WTC11 (cell line): ENCODE data around the gene NFATC2. TPM values are rescaled to one million over a fixed set of nuclear protein-coding genes. Genes with fewer than 3 reads are reported as not detected.

ENCODE experiments used
- ATAC-seq: fragments of 200-7000 bp; cut with Tn5 transposase; 2 replicates; pipeline ENCODE4 v1.10.0; 2021; ENCODE audit warnings: mild to moderate bottlenecking, moderate library complexity
- CTCF ChIA-PET: fragments of 300-600 bp; sonication (Branson Sonifier 250); formaldehyde crosslinking; loops from one replicate; lab custom pipeline; 2021; ENCODE audit warnings: antibody characterized with exemption; lab: Charles Lee
- POLR2A ChIA-PET: fragments of 350-600 bp; sonication (Branson Sonifier 250); formaldehyde crosslinking; loops from one replicate; lab custom pipeline; 2021; ENCODE audit warnings: antibody characterized with exemption; lab: Charles Lee
- DNase-seq: peaks from one replicate; pipeline ENCODE4 v3.0.0; 2021; ENCODE audit warnings: low spot score
- H3K27ac Mint-ChIP-seq: 2 replicates; pipeline ENCODE4 v1.8.0; 2021; ENCODE audit warnings: mixed read lengths
- H3K27me3 Mint-ChIP-seq: 2 replicates; pipeline ENCODE4 v1.8.0; 2021; ENCODE audit warnings: low read depth, mild to moderate bottlenecking, moderate library complexity, mixed read lengths
- H3K36me3 Mint-ChIP-seq: 2 replicates; pipeline ENCODE4 v1.8.0; 2021; ENCODE audit warnings: mixed read lengths
- H3K4me1 Mint-ChIP-seq: 2 replicates; pipeline ENCODE4 v1.8.0; 2022; ENCODE audit warnings: mixed read lengths
- H3K4me3 Mint-ChIP-seq: 2 replicates; pipeline ENCODE4 v1.8.0; 2021; ENCODE audit warnings: mild to moderate bottlenecking, moderate library complexity, mixed read lengths
- H3K9me3 Mint-ChIP-seq: 2 replicates; pipeline ENCODE4 v1.8.0; 2021; ENCODE audit warnings: mixed read lengths
- ATF1 ChIP-seq: sonication (generic); formaldehyde crosslinking; IDR thresholded peaks from 2 replicates; pipeline ENCODE4 v1.8.1; 2023; ENCODE audit warnings: mild to moderate bottlenecking, moderate library complexity, missing genetic modification reagents
- FOXP1 ChIP-seq: sonication (generic); formaldehyde crosslinking; IDR thresholded peaks from 2 replicates; pipeline ENCODE4 v1.8.0; 2022; ENCODE audit warnings: missing genetic modification reagents, mild to moderate bottlenecking, moderate library complexity, borderline replicate concordance
- HMGA2 ChIP-seq: fragments of 250-450 bp; sonication (Bioruptor Pico); IDR thresholded peaks from 2 replicates; pipeline ENCODE4 v1.4.0; 2021; ENCODE audit warnings: mild to moderate bottlenecking, moderate library complexity
- KAT7 ChIP-seq: sonication (generic); formaldehyde crosslinking; IDR thresholded peaks from 2 replicates; pipeline ENCODE4 v1.8.1; 2023; ENCODE audit warnings: missing genetic modification reagents, mild to moderate bottlenecking, borderline replicate concordance
- MYBL2 ChIP-seq: sonication (generic); formaldehyde crosslinking; IDR thresholded peaks from 2 replicates; pipeline ENCODE4 v1.8.1; 2023; ENCODE audit warnings: mild to moderate bottlenecking, moderate library complexity, missing genetic modification reagents
- RELA ChIP-seq: sonication (generic); formaldehyde crosslinking; IDR thresholded peaks from 2 replicates; pipeline ENCODE4 v1.8.1; 2022; ENCODE audit warnings: missing genetic modification reagents, mild to moderate bottlenecking, borderline replicate concordance
- SMAD3 ChIP-seq: sonication (generic); formaldehyde crosslinking; IDR thresholded peaks from 2 replicates; pipeline ENCODE4 v1.8.0; 2022; ENCODE audit warnings: missing genetic modification reagents, mild to moderate bottlenecking, borderline replicate concordance
- ZNF317 ChIP-seq: sonication (generic); formaldehyde crosslinking; IDR thresholded peaks from 2 replicates; pipeline ENCODE4 v1.8.1; 2023; ENCODE audit warnings: low read depth, mild to moderate bottlenecking, moderate library complexity, missing genetic modification reagents, borderline replicate concordance
- ZNF396 ChIP-seq: fragments of 250-450 bp; sonication (Bioruptor Pico); IDR thresholded peaks from 2 replicates; pipeline ENCODE4 v1.8.0; 2021; ENCODE audit warnings: mild to moderate bottlenecking, moderate library complexity, borderline replicate concordance
- ZNF416 ChIP-seq: fragments of 250-450 bp; sonication (Bioruptor Pico); IDR thresholded peaks from 2 replicates; pipeline ENCODE4 v1.9.0; 2021; ENCODE audit warnings: mild to moderate bottlenecking, inconsistent platforms
- total RNA-seq: library from RNA; stranded (reverse); gene quantifications from 3 replicates; pipeline ENCODE4 v1.2.3, GENCODE V29; 2021
- TF ChIP-seq, protein P1 (sequence below): sonication (generic); formaldehyde crosslinking; IDR thresholded peaks from 2 replicates; pipeline ENCODE4 v1.8.0; 2023; ENCODE audit warnings: missing genetic modification reagents, mild to moderate bottlenecking, borderline replicate concordance
- TF ChIP-seq, protein P2 (sequence below): sonication (generic); formaldehyde crosslinking; IDR thresholded peaks from 2 replicates; pipeline ENCODE4 v1.8.0; 2023; ENCODE audit warnings: missing genetic modification reagents
- TF ChIP-seq, protein P3 (sequence below): sonication (generic); formaldehyde crosslinking; conservative IDR thresholded peaks from 2 replicates; pipeline ENCODE4 v1.8.1; 2023; ENCODE audit warnings: mild to moderate bottlenecking, low read depth, missing genetic modification reagents, moderate library complexity
- TF ChIP-seq, protein P4 (sequence below): sonication (generic); formaldehyde crosslinking; IDR thresholded peaks from 2 replicates; pipeline ENCODE4 v1.8.1; 2023; ENCODE audit warnings: mild to moderate bottlenecking, missing genetic modification reagents
- TF ChIP-seq, protein P5 (sequence below): sonication (generic); formaldehyde crosslinking; IDR thresholded peaks from 2 replicates; pipeline ENCODE4 v1.8.1; 2022; ENCODE audit warnings: mild to moderate bottlenecking, missing genetic modification reagents, moderate library complexity, borderline replicate concordance

The NFATC2 gene
- total RNA-seq, 1 experiment from 2014 or later, result 1.7 TPM

DNA sequence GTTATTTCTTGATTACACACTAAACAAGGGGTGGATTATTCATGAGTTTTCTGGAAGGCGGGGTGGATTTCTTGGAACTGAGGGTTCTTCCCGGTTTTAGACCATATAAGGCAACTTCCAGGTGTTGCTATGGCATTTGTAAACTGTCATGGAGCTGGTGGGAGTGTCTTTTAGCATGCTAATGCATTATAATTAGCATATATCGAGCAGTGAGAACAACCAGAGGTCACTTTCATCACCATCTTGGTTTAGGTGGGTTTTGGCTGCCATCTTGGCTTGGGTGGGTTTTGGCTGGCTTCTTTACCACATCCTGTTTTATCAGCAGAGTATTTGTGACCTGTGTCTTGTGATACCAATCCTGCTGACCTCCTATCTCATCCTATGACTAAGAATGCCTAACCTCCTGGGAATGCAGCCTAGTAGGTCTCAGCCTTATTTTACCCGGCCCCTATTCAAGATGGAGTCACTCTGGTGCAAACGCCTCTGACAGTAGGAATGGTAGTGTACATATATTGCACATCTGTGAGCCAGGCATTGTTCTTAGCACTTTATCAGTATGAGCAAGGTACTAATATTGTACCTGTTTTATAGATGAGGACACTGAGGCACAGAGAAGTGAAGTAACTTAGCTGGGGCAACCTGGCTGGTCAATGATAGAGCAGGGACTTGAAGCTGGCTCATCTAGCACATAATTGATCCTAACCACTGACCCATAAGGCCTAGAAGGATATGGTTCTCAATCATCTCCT lies 203.7 kb downstream of the NFATC2 start:
- POLR2A ChIA-PET, result no interaction called here
- TF ChIP-seq MYBL2 (CRISPR knock-in tag) (no peak), KAT7 (no peak), RELA (CRISPR knock-in tag) (no peak), FOXP1 (CRISPR knock-in tag) (no peak), ZNF416 (no peak), HMGA2 (CRISPR knock-in tag) (no peak), ATF1 (CRISPR knock-in tag) (no peak), SMAD3 (CRISPR knock-in tag) (no peak), ZNF317 (CRISPR knock-in tag) (no peak), ZNF396 (CRISPR knock-in tag) (no peak)
- TF ChIP-seq, protein P1, sequence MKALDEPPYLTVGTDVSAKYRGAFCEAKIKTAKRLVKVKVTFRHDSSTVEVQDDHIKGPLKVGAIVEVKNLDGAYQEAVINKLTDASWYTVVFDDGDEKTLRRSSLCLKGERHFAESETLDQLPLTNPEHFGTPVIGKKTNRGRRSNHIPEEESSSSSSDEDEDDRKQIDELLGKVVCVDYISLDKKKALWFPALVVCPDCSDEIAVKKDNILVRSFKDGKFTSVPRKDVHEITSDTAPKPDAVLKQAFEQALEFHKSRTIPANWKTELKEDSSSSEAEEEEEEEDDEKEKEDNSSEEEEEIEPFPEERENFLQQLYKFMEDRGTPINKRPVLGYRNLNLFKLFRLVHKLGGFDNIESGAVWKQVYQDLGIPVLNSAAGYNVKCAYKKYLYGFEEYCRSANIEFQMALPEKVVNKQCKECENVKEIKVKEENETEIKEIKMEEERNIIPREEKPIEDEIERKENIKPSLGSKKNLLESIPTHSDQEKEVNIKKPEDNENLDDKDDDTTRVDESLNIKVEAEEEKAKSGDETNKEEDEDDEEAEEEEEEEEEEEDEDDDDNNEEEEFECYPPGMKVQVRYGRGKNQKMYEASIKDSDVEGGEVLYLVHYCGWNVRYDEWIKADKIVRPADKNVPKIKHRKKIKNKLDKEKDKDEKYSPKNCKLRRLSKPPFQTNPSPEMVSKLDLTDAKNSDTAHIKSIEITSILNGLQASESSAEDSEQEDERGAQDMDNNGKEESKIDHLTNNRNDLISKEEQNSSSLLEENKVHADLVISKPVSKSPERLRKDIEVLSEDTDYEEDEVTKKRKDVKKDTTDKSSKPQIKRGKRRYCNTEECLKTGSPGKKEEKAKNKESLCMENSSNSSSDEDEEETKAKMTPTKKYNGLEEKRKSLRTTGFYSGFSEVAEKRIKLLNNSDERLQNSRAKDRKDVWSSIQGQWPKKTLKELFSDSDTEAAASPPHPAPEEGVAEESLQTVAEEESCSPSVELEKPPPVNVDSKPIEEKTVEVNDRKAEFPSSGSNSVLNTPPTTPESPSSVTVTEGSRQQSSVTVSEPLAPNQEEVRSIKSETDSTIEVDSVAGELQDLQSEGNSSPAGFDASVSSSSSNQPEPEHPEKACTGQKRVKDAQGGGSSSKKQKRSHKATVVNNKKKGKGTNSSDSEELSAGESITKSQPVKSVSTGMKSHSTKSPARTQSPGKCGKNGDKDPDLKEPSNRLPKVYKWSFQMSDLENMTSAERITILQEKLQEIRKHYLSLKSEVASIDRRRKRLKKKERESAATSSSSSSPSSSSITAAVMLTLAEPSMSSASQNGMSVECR (CRISPR knock-in tag), result no peak
- TF ChIP-seq, protein P2, sequence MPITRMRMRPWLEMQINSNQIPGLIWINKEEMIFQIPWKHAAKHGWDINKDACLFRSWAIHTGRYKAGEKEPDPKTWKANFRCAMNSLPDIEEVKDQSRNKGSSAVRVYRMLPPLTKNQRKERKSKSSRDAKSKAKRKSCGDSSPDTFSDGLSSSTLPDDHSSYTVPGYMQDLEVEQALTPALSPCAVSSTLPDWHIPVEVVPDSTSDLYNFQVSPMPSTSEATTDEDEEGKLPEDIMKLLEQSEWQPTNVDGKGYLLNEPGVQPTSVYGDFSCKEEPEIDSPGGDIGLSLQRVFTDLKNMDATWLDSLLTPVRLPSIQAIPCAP (CRISPR knock-in tag), result no peak
- TF ChIP-seq, protein P3, sequence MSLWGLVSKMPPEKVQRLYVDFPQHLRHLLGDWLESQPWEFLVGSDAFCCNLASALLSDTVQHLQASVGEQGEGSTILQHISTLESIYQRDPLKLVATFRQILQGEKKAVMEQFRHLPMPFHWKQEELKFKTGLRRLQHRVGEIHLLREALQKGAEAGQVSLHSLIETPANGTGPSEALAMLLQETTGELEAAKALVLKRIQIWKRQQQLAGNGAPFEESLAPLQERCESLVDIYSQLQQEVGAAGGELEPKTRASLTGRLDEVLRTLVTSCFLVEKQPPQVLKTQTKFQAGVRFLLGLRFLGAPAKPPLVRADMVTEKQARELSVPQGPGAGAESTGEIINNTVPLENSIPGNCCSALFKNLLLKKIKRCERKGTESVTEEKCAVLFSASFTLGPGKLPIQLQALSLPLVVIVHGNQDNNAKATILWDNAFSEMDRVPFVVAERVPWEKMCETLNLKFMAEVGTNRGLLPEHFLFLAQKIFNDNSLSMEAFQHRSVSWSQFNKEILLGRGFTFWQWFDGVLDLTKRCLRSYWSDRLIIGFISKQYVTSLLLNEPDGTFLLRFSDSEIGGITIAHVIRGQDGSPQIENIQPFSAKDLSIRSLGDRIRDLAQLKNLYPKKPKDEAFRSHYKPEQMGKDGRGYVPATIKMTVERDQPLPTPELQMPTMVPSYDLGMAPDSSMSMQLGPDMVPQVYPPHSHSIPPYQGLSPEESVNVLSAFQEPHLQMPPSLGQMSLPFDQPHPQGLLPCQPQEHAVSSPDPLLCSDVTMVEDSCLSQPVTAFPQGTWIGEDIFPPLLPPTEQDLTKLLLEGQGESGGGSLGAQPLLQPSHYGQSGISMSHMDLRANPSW (CRISPR knock-in tag), result no peak
- TF ChIP-seq, protein P4, sequence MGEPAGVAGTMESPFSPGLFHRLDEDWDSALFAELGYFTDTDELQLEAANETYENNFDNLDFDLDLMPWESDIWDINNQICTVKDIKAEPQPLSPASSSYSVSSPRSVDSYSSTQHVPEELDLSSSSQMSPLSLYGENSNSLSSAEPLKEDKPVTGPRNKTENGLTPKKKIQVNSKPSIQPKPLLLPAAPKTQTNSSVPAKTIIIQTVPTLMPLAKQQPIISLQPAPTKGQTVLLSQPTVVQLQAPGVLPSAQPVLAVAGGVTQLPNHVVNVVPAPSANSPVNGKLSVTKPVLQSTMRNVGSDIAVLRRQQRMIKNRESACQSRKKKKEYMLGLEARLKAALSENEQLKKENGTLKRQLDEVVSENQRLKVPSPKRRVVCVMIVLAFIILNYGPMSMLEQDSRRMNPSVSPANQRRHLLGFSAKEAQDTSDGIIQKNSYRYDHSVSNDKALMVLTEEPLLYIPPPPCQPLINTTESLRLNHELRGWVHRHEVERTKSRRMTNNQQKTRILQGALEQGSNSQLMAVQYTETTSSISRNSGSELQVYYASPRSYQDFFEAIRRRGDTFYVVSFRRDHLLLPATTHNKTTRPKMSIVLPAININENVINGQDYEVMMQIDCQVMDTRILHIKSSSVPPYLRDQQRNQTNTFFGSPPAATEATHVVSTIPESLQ (CRISPR knock-in tag), result no peak
- TF ChIP-seq, protein P5, sequence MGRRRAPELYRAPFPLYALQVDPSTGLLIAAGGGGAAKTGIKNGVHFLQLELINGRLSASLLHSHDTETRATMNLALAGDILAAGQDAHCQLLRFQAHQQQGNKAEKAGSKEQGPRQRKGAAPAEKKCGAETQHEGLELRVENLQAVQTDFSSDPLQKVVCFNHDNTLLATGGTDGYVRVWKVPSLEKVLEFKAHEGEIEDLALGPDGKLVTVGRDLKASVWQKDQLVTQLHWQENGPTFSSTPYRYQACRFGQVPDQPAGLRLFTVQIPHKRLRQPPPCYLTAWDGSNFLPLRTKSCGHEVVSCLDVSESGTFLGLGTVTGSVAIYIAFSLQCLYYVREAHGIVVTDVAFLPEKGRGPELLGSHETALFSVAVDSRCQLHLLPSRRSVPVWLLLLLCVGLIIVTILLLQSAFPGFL, result no peak
- TF ChIP-seq, all 79 proteins: peak for 0
- DNase-seq (no peak), ATAC-seq (no peak)
- CTCF ChIA-PET, result interaction anchor here (1.2 to 1.6 kb wide), 3 partner anchors 13 to 351 kb away, joined by 4 to 8 read pairs (median 4); no protein-coding TSS in a partner anchor
- H3K9me3 Mint-ChIP-seq, result peaks cover 34% of the 10 kb centered on the region
- H3K27ac Mint-ChIP-seq, result no peak overlapping the region
- H3K4me1 Mint-ChIP-seq, result 0 out of 2 replicates have a peak, but pooled peaks cover 3% of the 10 kb centered on the region
- peaks cover 3% of the 10 kb centered on the region for H3K36me3 Mint-ChIP-seq
- no peak overlapping the region for H3K4me3 Mint-ChIP-seq
- no peaks in the 10 kb centered on the region for H3K27me3 Mint-ChIP-seq
